Inflammatory macrophage treated with lipopolysaccharide for 4 hours (primary cell): ENCODE measurements around the gene CNMD.
"Not testable (repeated sequence)": the region's sequence is repeated elsewhere in the genome, so short reads cannot be mapped to it uniquely, and the experiment has no call there.

Experiments
- DNase-seq: peaks from one replicate; pipeline ENCODE4 v3.0.0-alpha.2; 2020

CNMD gene

DNA sequence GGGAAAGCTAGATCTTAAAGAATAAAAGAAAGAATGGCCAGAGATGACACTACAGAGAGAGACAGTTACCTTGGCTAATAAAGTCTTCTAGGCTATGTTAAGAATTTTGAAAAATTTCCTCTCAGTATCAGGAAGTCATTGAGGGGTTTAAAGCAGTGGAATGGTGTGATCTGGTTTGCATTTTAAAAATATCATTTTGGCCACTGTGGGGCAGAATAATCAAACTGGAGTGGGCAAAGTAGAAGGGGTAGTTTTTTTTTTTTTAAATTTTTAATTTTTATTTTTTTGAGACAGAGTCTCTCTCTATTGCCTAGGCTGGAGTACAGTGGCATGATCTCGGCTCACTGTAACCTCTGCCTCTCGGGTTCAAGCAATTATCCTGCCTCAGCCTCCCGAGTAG lies 4.4 kb upstream of the CNMD start:
- no peak for DNase-seq

DNA sequence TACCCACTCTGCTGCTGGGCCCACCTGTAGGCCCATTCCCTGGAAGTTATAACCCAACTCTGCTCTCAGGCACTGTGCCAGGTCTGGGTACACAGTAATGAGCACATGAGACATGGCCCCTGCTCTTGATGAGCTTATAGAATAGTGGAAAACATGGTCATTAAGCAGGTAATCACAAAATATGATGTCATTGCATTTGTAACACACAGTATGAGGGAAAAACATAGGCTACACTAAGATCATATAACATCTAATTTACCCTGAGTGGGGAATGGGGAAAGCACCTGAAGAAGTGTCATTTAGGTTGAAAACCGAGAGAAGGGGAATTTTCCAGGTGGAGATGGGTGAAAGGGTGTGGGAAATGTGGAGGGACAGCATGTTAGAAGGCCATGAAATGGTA lies 3.9 kb upstream of the CNMD start:
- no peak for DNase-seq

GRCh38 chr13:52738719-52739467 lies 727 bp downstream of the CNMD start:
- DNase-seq: peak; percentile 7

- no peak for DNase-seq
These were observed 1.7 kb downstream of the CNMD start for GRCh38 chr13:52737965-52738364.

GRCh38 chr13:52737451-52737850 lies 2.2 kb downstream of the CNMD start:
- no peak for DNase-seq

- DNase-seq: no peak
These were observed 2.7 kb downstream of the CNMD start for GRCh38 chr13:52736891-52737290.

GRCh38 chr13:52734075-52734623 lies 5.5 kb downstream of the CNMD start:
- no peak for DNase-seq

GRCh38 chr13:52726258-52726657 lies 13.4 kb downstream of the CNMD start:
- no peak for DNase-seq

GRCh38 chr13:52725302-52725701 lies 14.3 kb downstream of the CNMD start:
- DNase-seq: no peak

- no peak for DNase-seq
These were observed 16.4 kb downstream of the CNMD start for GRCh38 chr13:52723181-52723580.

GRCh38 chr13:52721356-52721755 lies 18.3 kb downstream of the CNMD start:
- DNase-seq: not testable (repeated sequence)

DNA sequence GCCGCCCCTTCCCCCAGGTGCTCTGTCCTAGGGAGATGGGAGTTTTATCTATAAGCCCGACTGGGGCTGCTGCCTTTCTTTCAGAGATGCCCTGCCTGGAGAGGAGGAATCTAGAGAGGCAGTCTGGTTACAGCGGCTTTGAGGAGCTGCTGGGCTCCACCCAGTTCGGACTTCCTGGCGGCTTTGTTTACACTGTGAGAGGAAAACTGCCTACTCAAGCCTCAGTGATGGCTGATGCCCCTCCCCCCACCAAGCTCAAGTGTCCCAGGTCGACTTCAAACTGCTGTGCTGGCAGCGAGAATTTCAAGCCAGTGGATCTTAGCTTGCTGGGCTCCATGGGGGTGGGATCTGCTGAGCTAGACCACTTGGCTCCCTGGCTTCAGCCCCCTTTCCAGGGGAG lies 18.7 kb downstream of the CNMD start:
- DNase-seq: not testable (repeated sequence)

DNA sequence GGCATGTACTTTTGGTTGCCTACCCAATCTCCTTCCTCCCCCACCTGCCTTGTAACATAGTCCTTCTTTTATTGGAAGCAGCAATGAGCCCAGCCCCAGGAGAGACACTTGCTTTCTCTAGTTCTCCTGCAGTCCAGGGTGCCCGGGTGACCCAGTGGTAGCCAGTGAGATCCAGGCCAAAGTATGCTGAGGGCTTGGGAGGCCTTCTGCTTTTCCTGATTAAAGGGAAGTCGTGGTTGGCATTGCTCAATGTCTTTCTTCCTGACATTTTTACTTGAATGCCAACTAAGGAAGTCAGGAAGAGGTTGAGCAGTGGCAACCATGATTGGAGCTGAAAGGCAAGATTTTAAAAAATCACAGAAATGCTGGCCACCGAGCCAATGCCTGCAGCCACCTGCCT lies 25.7 kb downstream of the CNMD start:
- DNase-seq: peak; percentile 82

DNA sequence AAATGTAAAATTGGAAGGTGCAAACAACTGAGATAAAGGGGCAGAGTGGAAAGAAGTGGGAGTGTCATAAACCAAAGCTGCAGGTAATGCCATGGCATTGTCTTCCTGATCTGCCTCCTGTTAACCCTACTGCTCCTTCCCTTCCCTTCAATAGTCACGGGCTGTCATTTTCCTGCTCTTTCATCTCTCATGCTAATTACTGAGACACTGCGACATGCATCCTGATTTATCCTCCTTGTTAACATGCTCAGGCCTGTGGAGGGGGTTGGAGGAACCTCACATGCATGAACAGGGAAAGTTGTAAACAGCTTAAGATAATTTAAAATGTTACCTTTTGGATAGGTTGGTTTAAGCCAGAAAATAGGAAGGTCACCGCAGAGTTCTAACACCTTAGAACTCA lies 27.2 kb downstream of the CNMD start:
- DNase-seq: no peak

GRCh38 chr13:52711286-52711685 lies 28.3 kb downstream of the CNMD start:
- no peak for DNase-seq

DNA sequence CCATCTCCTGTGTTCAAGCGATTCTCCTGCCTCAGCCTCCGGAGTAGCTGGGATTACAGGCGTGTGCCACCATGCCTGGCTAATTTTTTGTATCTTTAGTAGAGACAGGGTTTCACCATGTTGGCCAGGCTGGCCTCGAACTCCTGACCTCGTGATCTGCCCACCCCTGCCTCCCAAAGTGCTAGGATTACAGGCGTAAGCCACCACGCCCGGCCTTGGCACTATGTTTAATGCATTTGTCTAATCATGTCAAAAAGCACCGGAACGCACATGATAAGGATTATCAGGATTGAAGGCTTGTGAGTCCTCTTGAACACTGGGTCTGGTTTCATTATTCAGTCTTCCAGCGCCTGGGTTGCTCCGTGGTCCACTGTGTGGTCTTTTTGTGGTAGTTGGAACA lies 31.4 kb downstream of the CNMD start:
- DNase-seq: not testable (repeated sequence)

- no peak for DNase-seq
These were observed 32.2 kb downstream of the CNMD start for GRCh38 chr13:52707375-52707774.

GRCh38 chr13:52706081-52706480 lies 33.5 kb downstream of the CNMD start:
- DNase-seq: no peak

GRCh38 chr13:52703482-52703881 lies 36.1 kb downstream of the CNMD start:
- DNase-seq: no peak

DNA sequence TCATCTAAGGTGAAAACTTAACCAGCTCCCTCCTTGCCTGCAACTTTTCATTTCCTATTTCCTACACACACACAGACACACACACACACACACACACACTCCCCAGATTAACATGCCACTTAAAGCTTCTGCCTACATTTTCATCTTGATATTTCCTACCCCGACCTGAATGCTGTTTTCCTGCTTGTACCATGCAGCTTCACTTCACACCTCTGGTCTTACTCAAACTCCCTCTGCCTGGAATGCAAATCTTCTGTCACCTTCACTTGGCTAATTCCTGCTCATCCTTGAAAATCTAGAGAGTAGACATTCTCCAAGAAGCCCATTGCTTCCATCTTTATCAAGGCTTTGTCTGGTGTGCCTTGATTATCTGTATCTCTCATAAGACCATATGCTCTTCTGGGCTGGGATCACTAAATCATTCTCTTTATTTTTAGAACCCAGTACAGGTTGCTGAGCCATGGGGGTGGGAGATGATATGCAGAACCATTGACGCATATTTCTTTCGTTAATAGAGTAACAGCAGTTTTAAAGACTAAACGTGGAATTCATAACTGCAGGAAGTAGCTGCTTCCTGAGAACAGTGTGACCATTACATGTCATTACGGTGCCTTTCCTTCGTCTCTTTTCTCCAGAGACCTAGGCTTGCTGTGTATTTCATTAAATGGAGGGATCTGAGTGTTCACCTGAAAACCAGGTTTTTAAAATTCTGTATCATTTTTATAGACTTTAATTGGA lies 37.7 kb downstream of the CNMD start:
- no peak for DNase-seq

- no peak for DNase-seq
These were observed 43.1 kb downstream of the CNMD start for GRCh38 chr13:52696566-52696965.

DNA sequence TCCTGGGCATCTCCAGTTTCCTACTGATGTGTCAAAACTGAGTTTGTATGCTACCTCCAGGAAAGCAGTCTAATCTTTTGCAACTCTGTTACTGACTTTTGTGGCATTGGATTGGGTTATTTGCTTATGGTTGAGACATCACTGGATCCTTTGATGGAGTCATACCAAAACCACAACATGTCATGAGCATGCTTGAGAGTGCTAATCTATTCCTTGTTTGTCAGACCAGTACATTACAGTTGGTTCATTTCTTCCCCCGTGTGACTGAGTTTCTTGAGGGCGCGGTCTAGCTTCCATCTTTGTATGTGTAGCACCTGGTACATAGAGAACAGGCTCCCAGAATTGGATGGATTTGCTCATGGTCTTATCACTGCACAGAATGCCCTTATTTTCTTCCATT lies 43.8 kb downstream of the CNMD start:
- DNase-seq: peak; percentile 37

DNA sequence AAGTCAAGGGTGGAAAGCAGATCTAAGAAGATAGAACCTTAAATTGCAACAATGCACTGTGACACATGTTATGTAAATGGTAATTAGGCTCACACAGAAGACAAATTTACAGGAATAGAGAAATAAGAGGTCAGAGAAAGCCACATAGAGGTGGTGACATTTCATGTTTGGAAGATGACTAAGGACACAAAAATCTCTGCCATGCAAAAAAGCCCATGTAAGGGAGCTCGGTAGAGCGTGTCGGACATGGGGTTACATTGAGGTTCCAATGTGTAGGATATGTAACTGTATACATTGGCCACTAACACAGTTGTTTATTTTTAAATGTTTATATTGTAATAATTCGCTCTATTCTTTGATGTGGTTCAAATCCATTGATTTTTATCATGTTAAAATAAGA lies 53.2 kb downstream of the CNMD start:
- DNase-seq: no peak

DNA sequence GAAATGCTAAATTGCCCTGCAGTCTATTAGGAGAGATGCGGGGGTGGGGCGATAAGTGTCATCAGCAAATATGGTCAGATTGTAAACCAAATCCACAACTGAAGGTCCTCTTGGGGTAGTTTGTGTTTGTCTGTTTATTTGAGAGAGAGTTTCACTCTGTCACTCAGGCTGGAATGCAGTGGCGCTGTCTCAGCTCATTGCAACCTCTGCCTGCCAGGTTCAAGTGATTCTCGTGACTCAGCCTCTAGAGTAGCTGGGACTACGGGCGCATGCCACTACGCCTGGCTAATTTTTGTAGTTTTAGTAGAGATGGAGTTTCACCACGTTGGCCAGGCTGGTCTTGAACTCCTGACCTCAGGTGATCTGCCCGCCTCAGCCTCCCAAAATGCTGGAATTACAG lies 53.8 kb downstream of the CNMD start:
- DNase-seq: not testable (repeated sequence)
